GM21619 (cell line): ENCODE measurements around the gene CCDC187.

Source experiments
- ATAC-seq: cut with Tn5 transposase; IDR thresholded peaks from one replicate; pipeline ENCODE4 v1.9.1; 2021; ENCODE audit not compliant: unreplicated experiment

Gene CCDC187

DNA sequence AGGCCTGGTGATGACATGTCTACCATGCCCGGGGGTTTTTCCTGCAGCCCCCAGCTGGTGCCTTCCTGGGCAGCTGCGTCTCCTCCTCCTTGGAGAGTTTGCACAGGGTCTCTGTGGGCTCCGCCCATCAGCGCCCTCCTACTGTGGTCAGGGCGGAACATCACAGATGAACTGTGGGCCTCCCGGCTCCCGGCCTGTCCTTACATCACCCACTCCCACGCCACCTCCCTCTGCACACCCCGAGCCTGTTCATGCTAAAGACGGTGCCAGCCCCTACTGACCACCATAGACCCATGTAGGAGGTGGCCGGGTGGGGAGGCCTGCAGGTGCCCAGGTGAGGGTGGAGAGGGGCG lies 36.0 kb upstream of the CCDC187 start:
- no peak for ATAC-seq

GRCh38 chr9:136339173-136339957 lies 35.5 kb upstream of the CCDC187 start:
- no peak for ATAC-seq

DNA sequence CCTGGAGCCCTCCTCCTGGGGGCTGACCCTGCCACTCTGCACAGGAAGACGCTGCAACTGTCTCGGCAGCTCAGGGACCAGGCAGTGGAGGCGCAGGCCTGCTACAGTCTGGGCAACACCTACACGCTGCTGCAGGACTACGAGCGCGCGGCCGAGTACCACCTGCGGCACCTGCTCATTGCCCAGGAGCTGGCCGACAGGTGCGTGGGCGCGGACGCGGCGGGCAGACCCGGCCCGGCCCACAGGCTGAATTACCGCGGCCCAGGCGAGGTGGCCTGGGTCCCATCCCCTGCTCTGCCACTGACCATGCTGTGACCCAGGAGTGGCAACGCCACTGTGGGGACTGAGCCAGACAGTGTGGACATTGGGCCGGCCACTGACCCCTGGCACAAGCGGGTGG lies 34.6 kb upstream of the CCDC187 start:
- ATAC-seq = no peak

- no peak for ATAC-seq
Observed at GRCh38 chr9:136337416-136338395, 33.8 kb upstream of the CCDC187 start.

DNA sequence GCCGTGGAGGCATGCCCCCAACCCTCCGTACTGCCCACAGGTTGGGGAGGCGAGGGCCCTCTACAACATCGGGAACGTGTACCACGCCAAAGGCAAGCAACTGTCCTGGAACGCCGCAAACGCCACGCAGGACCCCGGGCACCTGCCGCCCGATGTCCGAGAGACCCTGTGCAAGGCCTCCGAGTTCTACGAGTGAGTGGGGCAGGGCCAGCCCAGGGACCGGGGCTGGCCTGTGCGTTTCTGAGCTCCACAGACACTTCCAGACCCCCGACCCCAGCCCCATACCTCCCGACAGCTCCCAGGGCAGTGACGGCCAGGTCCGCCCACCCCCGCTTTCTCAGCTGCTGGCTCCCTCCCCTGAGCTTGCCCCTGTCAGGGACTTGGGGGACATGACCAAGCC lies 33.0 kb upstream of the CCDC187 start:
- no peak for ATAC-seq

DNA sequence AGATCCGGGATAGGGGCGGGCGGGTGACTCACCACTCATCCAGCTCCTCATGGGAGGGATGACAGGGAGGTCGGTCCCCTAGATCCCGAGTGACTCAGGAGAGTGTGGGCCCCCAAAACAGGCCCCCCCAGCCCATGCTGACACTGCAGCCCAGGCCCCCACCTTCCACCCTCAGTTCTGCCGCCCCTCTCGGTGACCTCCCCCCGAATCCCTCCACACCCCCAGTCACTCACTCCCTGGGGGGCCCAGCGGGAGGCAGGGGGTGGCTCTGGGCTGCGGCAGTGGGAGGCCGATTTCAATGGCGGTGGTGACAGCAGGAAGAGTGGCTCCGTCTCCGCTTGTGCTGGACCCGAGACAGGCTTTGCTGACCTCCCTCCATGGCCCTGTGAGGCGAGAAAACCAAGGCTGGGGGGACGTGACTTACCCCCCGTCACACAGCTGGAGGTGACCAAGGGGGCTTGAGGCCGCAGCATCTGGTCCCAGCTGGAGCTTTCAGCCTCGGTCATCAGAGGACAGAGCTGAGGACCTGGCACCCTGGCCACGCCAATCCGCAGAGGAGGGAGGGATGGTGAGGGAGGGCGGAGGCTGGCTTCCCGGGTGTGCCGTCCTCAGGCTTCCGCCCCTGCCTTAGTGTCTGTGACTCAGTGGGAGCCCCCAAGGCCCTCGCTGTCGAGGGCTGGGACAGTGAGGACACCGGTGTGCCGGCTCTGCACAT lies 32.4 kb upstream of the CCDC187 start:
- no peak for ATAC-seq

GRCh38 chr9:136335296-136336155 lies 31.6 kb upstream of the CCDC187 start:
- ATAC-seq = no peak

DNA sequence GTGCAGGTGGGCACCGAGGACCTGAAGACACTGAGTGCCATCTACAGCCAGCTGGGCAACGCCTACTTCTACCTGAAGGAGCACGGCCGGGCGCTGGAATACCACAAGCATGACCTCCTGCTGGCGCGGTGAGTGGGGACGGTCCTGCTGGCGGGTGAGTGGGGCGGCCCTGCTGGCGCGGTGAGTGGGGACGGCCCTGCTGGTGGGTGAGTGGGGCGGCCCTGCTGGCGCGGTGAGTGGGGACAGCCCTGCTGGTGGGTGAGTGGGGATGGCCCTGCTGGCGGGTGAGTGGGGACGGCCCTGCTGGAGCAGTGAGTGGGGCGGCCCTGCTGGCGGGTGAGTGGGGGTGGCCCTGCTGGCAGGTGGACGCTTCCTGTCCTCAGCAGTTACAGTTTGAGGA lies 30.6 kb upstream of the CCDC187 start:
- no peak for ATAC-seq

GRCh38 chr9:136333486-136333885 lies 29.6 kb upstream of the CCDC187 start:
- ATAC-seq = no peak

- no peak for ATAC-seq
Observed at GRCh38 chr9:136333045-136333444, 29.2 kb upstream of the CCDC187 start.

GRCh38 chr9:136332482-136332983 lies 28.6 kb upstream of the CCDC187 start:
- no peak for ATAC-seq

GRCh38 chr9:136331556-136332481 lies 27.9 kb upstream of the CCDC187 start:
- ATAC-seq = no peak

DNA sequence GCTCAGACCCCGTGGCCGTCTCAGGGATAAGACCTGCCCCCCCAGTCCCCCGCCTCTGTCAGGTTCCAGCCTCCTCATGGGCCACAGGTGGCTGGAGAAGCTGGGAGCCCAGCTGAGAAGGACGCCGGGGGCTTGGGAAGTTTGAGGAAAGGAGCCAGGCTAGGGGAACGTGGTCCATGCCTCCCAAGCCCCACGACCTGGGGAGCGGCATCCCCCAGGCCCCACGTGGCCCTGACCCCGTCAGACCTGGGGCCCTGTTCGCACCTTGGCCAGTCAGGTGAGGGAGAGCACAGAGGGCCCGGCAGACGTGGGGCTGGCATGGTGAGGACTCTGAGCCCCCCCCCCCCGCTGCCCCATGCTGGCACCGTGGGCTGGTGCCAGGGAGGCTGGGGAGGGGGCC lies 27.1 kb upstream of the CCDC187 start:
- no peak for ATAC-seq

GRCh38 chr9:136330406-136330990 lies 26.6 kb upstream of the CCDC187 start:
- ATAC-seq = no peak

GRCh38 chr9:136329636-136330405 lies 25.9 kb upstream of the CCDC187 start:
- no peak for ATAC-seq

DNA sequence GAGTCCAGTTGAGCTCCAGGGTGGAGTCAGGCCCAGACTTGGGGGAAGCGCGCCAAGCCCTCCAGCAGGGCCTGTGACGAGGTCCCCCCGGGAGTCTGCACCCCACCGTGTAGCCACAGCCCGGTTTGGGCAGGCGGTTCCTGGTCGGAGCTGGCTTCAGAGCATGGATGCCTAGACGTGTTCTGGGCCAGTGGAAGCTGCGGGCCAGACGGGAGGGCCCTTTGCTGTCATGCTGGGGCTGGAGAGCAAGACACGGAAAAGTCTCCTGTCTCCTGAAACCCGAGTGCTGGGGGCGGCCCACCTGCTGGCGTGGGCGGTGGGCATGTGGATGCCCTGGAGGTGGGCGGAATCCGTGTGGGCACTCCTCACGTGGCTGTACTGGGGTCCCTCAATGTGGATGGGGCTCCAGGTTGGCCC lies 25.3 kb upstream of the CCDC187 start:
- ATAC-seq = no peak

GRCh38 chr9:136328622-136329041 lies 24.7 kb upstream of the CCDC187 start:
- ATAC-seq = no peak

GRCh38 chr9:136328011-136328621 lies 24.2 kb upstream of the CCDC187 start:
- ATAC-seq = no peak
